Subcutaneous abdominal adipose tissue (tissue), 5 donors: ENCODE measurements around the gene LRRC49.

ENCODE experiments used
- H3K27ac ChIP-seq: one replicate; pipeline ENCODE4 v1.7.0; 2013; ENCODE audit warnings: low read depth, mild to moderate bottlenecking, inconsistent platforms, low read length, moderate library complexity
- H3K27me3 ChIP-seq, 5 donors: one replicate each; pipeline ENCODE4 v1.7.0; 2013; ENCODE audit warnings: low read length in 5 of 5, inconsistent platforms in 1 of 5; ENCODE audit not compliant: control insufficient read depth in 5 of 5, insufficient read depth in 4 of 5
- H3K36me3 ChIP-seq, 5 donors: one replicate each; pipeline ENCODE4 v1.7.0; 2013; ENCODE audit warnings: low read length in 5 of 5; ENCODE audit not compliant: control insufficient read depth in 5 of 5, insufficient read depth in 5 of 5
- H3K4me1 ChIP-seq, 5 donors: one replicate each; pipeline ENCODE4 v1.7.0; 2013; ENCODE audit warnings: low read length in 5 of 5, mild to moderate bottlenecking in 3 of 5, moderate library complexity in 1 of 5; ENCODE audit not compliant: control insufficient read depth in 5 of 5, insufficient read depth in 5 of 5
- H3K4me3 ChIP-seq, 5 donors: one replicate each; pipeline ENCODE4 v1.7.0; 2013; ENCODE audit warnings: low read length in 5 of 5, low read depth in 1 of 5
- H3K9ac ChIP-seq, 5 donors: one replicate each; pipeline ENCODE4 v1.7.0; 2013; ENCODE audit warnings: low read length in 5 of 5, mild to moderate bottlenecking in 4 of 5, moderate library complexity in 3 of 5
- H3K9me3 ChIP-seq, 5 donors: one replicate each; pipeline ENCODE4 v1.7.0; 2013; ENCODE audit warnings: low read length in 5 of 5; ENCODE audit not compliant: control insufficient read depth in 5 of 5
- donor health status: healthy.
- donor health status: healthy.
- donor health status: healthy.
- donor health status: healthy.
- donor health status: healthy.

The LRRC49 gene

GRCh38 chr15:71057143-71057542 lies 164.5 kb downstream of the LRRC49 start:
- H3K4me3 ChIP-seq: no peak overlapping the region
- H3K27me3 ChIP-seq: no peaks in the 10 kb centered on the region
- no peaks in the 10 kb centered on the region for H3K36me3 ChIP-seq
- no peaks in the 10 kb centered on the region for H3K4me1 ChIP-seq
- peaks cover 0 to 9% (median 4%) of the 10 kb centered on the region in 5 donors for H3K9me3 ChIP-seq
- H3K27ac ChIP-seq: no peak overlapping the region
- H3K9ac ChIP-seq: no peak overlapping the region

GRCh38 chr15:71057581-71057980 lies 165.0 kb downstream of the LRRC49 start:
- peaks cover 0 to 9% (median 4%) of the 10 kb centered on the region in 5 donors for H3K9me3 ChIP-seq
- no peaks in the 10 kb centered on the region for H3K4me1 ChIP-seq
- H3K27ac ChIP-seq: no peak overlapping the region
- H3K36me3 ChIP-seq: no peaks in the 10 kb centered on the region
- no peak overlapping the region for H3K9ac ChIP-seq
- no peak overlapping the region for H3K4me3 ChIP-seq
- no peaks in the 10 kb centered on the region for H3K27me3 ChIP-seq

GRCh38 chr15:71060983-71061382 lies 168.4 kb downstream of the LRRC49 start:
- H3K4me1 ChIP-seq: no peaks in the 10 kb centered on the region
- H3K27me3 ChIP-seq: no peaks in the 10 kb centered on the region
- no peak overlapping the region for H3K27ac ChIP-seq
- no peak overlapping the region for H3K9ac ChIP-seq
- H3K36me3 ChIP-seq: no peaks in the 10 kb centered on the region
- peaks cover 0 to 9% (median 4%) of the 10 kb centered on the region in 5 donors for H3K9me3 ChIP-seq
- H3K4me3 ChIP-seq: no peak overlapping the region

- no peaks in the 10 kb centered on the region for H3K27me3 ChIP-seq
- no peak overlapping the region for H3K27ac ChIP-seq
These were observed 174.4 kb downstream of the LRRC49 start for GRCh38 chr15:71066983-71067382.

GRCh38 chr15:71069693-71070092 lies 177.1 kb downstream of the LRRC49 start:
- no peak overlapping the region for H3K27ac ChIP-seq
- no peak overlapping the region for H3K4me3 ChIP-seq
- peaks cover 0 to 7% (median 0%) of the 10 kb centered on the region in 5 donors for H3K9me3 ChIP-seq
- peaks cover 0 to 3% (median 0%) of the 10 kb centered on the region in 5 donors for H3K27me3 ChIP-seq
- no peak overlapping the region for H3K9ac ChIP-seq
- H3K36me3 ChIP-seq: no peaks in the 10 kb centered on the region
- H3K4me1 ChIP-seq: no peaks in the 10 kb centered on the region

More at GRCh38 chr15:71066983-71067382, 174.4 kb downstream of the LRRC49 start:
- H3K9ac ChIP-seq: no peak overlapping the region
- no peaks in the 10 kb centered on the region for H3K9me3 ChIP-seq
- H3K4me3 ChIP-seq: no peak overlapping the region
- no peaks in the 10 kb centered on the region for H3K4me1 ChIP-seq
- H3K36me3 ChIP-seq: no peaks in the 10 kb centered on the region

- Histone ChIP-seq H3K9ac (no peak overlapping the region), H3K27ac (no peak overlapping the region)
These were observed 178.9 kb downstream of the LRRC49 start for GRCh38 chr15:71071529-71071928.

GRCh38 chr15:71072423-71072822 lies 179.8 kb downstream of the LRRC49 start:
- H3K4me3 ChIP-seq: no peak overlapping the region
- H3K9me3 ChIP-seq: peaks cover 0 to 7% (median 0%) of the 10 kb centered on the region in 5 donors
- no peaks in the 10 kb centered on the region for H3K4me1 ChIP-seq
- H3K27ac ChIP-seq: no peak overlapping the region
- no peaks in the 10 kb centered on the region for H3K36me3 ChIP-seq
- no peak overlapping the region for H3K9ac ChIP-seq
- peaks cover 0 to 3% (median 0%) of the 10 kb centered on the region in 5 donors for H3K27me3 ChIP-seq

More at GRCh38 chr15:71071529-71071928, 178.9 kb downstream of the LRRC49 start:
- H3K36me3 ChIP-seq: no peaks in the 10 kb centered on the region
- H3K4me3 ChIP-seq: no peak overlapping the region
- H3K27me3 ChIP-seq: peaks cover 0 to 3% (median 0%) of the 10 kb centered on the region in 5 donors
- H3K4me1 ChIP-seq: no peaks in the 10 kb centered on the region
- peaks cover 0 to 7% (median 0%) of the 10 kb centered on the region in 5 donors for H3K9me3 ChIP-seq

GRCh38 chr15:71078506-71079207 lies 186.0 kb downstream of the LRRC49 start:
- Histone ChIP-seq H3K4me3 (no peak overlapping the region), H3K27me3 (peaks cover 0 to 6% (median 0%) of the 10 kb centered on the region in 5 donors), H3K27ac (no peak overlapping the region), H3K36me3 (no peaks in the 10 kb centered on the region), H3K9me3 (peaks cover 0 to 7% (median 0%) of the 10 kb centered on the region in 5 donors), H3K9ac (no peak overlapping the region), H3K4me1 (no peaks in the 10 kb centered on the region)

GRCh38 chr15:71079208-71080044 lies 186.8 kb downstream of the LRRC49 start:
- no peaks in the 10 kb centered on the region for H3K4me1 ChIP-seq
- H3K27ac ChIP-seq: no peak overlapping the region
- H3K9me3 ChIP-seq: peaks cover 0 to 3% (median 0%) of the 10 kb centered on the region in 5 donors
- no peaks in the 10 kb centered on the region for H3K36me3 ChIP-seq
- peaks cover 0 to 6% (median 0%) of the 10 kb centered on the region in 5 donors for H3K27me3 ChIP-seq
- no peak overlapping the region for H3K4me3 ChIP-seq
- H3K9ac ChIP-seq: no peak overlapping the region

- Histone ChIP-seq H3K4me1 (no peaks in the 10 kb centered on the region), H3K9me3 (no peaks in the 10 kb centered on the region), H3K27ac (no peak overlapping the region), H3K4me3 (no peak overlapping the region), H3K36me3 (no peaks in the 10 kb centered on the region), H3K27me3 (peaks cover under 1 to 6% (median 2%) of the 10 kb centered on the region in 5 donors), H3K9ac (no peak overlapping the region)
These were observed 187.5 kb downstream of the LRRC49 start for GRCh38 chr15:71080166-71080565.
